Lower leg skin (tissue), 3 donors: ENCODE measurements around the gene KPNA1.

ENCODE experiments used
- POLR2A ChIP-seq, 2 donors: fragments of 450-650 bp; IDR thresholded peaks; one replicate each; pipeline ENCODE4 v1.6.1; 2016 to 2017; ENCODE audit warnings: antibody characterized with exemption in 2 of 2, mild to moderate bottlenecking in 1 of 2, moderate library complexity in 1 of 2
- TF ChIP-seq, protein P1 (sequence below), 3 donors: fragments of 450-650 bp; IDR thresholded peaks; one replicate each; pipeline ENCODE4 v1.5.1; 2016; ENCODE audit warnings: antibody characterized with exemption in 3 of 3, mild to moderate bottlenecking in 3 of 3, moderate library complexity in 2 of 3

DNA sequence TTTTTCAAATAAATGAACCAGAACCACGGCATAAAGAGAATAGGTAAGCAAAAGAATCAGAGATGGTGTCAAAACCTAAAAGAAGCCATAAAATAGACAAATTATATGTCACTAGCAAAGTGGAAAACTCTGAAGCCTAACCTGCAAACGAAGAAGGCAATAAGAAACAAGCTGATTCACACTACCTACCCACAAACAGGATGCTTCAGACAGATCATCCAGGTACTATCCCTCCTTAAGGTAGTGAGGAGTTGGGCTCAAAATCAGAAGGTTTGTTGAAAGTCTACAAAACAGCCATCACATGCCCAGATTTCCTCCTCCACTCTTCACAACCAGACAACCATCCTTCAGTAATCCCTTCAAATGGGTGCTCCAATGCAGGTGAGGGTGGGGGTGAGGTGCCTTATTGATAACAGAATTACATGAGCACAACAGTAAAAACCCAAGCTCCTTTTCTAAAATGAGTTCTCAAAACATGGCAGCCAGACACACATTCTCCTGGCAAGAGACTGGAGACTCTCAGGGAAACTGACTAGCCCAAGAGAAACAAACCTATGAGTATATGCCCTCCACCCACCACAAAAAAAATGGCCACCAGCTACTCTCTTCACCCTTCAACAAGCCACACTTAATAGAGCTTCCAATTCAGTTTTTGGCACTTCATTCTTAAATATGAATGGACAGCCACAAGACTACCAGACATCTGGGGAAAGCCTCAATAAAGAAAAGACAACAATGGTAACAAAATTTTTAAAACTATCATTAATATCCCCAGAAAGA, 6.4 kb downstream of the KPNA1 start:
- TF ChIP-seq, protein P1, sequence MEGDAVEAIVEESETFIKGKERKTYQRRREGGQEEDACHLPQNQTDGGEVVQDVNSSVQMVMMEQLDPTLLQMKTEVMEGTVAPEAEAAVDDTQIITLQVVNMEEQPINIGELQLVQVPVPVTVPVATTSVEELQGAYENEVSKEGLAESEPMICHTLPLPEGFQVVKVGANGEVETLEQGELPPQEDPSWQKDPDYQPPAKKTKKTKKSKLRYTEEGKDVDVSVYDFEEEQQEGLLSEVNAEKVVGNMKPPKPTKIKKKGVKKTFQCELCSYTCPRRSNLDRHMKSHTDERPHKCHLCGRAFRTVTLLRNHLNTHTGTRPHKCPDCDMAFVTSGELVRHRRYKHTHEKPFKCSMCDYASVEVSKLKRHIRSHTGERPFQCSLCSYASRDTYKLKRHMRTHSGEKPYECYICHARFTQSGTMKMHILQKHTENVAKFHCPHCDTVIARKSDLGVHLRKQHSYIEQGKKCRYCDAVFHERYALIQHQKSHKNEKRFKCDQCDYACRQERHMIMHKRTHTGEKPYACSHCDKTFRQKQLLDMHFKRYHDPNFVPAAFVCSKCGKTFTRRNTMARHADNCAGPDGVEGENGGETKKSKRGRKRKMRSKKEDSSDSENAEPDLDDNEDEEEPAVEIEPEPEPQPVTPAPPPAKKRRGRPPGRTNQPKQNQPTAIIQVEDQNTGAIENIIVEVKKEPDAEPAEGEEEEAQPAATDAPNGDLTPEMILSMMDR (IDR thresholded peaks at IDR 0.05) = no peak
- no peak for TF ChIP-seq POLR2A (IDR thresholded peaks at IDR 0.05)
